Measurements from ENCODE around the gene MRPL11.
A peak's percentile ranks its signal among the peaks of the same experiment; 100 is the strongest.

The MRPL11 gene

DNA sequence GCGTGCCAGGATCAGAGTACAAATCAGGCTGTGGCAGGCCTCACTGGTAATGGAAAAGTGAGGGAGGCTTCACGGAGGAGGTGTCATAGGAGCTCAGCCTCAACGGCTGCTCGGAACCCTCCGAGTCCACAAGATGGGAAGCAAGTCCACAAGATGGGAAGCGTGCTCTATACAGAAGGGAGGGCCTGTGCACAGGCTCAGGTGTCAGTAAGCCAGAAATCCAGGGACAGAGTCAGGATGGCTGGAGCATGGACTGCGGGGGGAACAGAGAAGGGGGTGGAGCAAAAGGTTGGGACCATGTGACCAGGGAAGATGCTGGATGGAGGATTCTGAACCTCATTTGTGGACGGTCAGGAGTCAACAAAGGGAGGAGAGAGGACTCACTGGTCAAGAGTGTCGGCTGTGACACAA, 38.2 kb upstream of the MRPL11 start:
- TF ChIP-seq, protein P1, sequence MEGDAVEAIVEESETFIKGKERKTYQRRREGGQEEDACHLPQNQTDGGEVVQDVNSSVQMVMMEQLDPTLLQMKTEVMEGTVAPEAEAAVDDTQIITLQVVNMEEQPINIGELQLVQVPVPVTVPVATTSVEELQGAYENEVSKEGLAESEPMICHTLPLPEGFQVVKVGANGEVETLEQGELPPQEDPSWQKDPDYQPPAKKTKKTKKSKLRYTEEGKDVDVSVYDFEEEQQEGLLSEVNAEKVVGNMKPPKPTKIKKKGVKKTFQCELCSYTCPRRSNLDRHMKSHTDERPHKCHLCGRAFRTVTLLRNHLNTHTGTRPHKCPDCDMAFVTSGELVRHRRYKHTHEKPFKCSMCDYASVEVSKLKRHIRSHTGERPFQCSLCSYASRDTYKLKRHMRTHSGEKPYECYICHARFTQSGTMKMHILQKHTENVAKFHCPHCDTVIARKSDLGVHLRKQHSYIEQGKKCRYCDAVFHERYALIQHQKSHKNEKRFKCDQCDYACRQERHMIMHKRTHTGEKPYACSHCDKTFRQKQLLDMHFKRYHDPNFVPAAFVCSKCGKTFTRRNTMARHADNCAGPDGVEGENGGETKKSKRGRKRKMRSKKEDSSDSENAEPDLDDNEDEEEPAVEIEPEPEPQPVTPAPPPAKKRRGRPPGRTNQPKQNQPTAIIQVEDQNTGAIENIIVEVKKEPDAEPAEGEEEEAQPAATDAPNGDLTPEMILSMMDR (conservative IDR thresholded peaks at IDR 0.05) = no peak
- H3K27ac ChIP-seq = 0 out of 2 replicates have a peak overlapping the region, but pooled peaks have one; percentile 1

DNA sequence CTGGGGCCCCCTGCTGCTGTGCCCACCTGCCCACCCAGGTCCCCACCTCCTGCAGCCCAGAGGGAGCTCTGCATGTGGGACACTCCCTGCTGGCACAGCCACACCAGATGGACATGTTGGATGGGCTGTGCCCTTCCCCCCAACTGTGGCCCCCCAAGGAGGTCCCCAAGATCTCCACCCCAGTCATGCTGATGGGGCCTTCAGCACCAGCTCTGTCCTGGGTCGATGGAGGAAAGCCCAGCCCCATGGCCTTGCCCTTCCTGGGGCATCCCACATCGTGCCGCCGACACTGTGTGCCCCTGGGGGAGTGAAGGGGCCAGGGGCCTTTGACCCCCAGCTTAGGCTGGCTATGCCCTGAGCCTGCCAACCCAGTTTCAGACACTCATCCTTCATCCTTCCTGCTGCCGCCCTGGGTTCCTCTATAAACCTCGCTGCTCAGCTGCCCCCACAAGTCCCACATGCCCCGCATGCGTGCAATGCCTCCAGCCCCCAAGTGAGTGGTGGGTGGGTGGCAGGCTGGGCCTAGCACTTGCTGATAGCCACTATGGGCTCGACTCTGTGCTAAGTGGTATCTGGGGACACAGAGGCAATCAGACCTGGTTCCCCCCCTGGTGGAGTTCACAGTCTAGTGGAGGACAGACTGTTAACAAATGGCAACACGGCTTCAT, 37.7 kb upstream of the MRPL11 start:
- TF ChIP-seq, protein P1 (conservative IDR thresholded peaks at IDR 0.05) = no peak
- H3K27ac ChIP-seq = 0 out of 2 replicates have a peak overlapping the region, but pooled peaks have one; percentile 1

DNA sequence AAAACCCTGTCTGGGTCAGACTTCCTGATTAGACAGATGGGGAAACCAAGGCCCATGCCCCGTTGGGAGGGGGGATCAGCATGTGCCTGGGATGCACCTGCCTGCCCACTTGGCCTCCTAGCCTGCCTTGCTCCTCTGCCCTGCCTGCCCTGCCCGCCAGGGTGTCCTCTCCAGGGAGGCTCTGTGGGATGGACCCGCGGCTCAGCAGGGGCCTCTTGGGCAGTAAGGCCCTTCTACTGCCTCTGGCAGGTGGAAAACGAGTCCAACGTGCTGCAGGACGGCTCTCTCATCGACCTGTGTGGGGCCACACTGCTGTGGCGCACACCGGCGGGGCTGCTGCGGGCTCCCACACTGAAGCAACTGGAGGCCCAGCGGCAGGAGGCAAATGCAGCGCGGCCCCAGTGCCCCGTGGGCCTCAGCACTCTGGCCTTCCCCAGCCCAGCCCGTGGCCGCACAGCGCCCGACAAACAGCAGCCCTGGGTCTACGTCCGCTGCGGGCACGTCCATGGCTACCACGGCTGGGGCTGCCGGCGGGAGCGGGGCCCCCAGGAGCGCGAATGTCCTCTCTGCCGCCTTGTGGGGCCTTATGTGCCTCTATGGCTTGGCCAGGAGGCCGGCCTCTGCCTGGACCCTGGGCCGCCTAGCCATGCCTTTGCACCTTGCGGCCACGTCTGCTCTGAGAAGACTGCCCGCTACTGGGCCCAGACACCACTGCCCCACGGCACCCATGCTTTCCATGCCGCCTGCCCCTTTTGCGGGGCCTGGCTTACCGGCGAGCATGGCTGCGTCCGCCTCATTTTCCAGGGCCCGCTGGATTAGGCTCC, 36.9 kb upstream of the MRPL11 start:
- TF ChIP-seq, protein P1 (conservative IDR thresholded peaks at IDR 0.05) = no peak
- H3K27ac ChIP-seq = no peak overlapping the region

DNA sequence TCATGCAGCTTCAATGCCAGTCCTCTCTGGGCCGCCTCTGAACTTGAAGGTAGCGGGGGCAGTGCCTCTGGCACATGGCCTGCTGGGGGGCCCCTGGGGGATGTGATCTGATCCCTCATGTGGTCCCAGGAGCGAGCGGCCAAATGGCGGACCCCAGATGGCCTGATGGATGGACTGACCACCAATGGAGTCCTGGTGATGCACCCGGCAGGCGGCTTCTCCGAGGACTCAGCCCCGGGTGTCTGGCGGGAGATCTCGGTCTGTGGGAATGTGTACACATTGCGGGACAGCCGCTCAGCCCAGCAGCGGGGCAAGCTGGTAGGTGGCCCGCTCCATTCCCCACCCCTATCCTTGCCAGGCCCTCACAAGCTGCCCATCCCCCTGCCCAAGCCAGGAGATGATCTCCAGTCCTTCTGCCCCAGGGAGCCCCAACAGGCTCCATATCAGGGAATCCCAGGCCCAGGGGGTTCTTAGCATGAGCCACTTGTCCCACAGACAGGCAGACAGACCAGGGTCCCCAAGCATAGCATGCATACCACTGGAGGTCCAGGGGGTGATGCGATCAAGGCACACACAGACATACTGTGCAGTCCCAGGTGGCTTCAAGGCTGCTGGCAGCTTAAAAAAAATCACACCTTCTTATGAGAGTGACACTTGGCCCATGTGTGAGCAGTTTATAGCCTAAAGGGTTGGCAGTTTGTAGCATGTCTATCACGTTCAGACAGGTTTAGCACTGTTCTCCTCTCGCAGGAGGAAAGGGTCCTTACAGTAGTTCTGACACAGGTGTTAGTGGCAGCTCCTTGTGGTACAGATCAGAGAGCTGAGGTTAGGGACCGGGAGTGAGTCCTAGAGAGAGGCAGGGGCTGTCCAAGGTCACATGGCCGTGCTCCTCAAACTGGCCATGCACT, 35.2 kb upstream of the MRPL11 start:
- TF ChIP-seq, protein P1 (conservative IDR thresholded peaks at IDR 0.05) = no peak
- no peak overlapping the region for H3K27ac ChIP-seq

DNA sequence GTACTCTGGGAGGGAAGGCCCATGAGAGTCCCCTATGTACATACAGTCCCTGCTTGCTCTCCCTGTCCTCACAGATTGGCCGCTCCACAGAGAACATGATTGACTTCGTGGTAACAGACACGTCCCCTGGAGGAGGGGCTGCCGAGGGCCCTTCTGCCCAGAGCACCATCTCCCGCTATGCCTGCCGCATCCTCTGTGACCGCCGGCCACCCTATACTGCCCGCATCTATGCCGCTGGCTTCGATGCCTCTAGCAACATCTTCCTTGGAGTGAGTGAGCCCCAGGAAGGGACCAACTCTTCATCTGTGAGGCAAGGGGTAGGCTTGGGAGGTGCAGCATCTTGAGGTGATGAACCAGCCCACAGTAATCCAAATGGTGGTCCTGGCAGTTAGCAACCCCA, 34.5 kb upstream of the MRPL11 start:
- H3K27ac ChIP-seq = no peak overlapping the region
- TF ChIP-seq, protein P1 (conservative IDR thresholded peaks at IDR 0.05) = no peak

DNA sequence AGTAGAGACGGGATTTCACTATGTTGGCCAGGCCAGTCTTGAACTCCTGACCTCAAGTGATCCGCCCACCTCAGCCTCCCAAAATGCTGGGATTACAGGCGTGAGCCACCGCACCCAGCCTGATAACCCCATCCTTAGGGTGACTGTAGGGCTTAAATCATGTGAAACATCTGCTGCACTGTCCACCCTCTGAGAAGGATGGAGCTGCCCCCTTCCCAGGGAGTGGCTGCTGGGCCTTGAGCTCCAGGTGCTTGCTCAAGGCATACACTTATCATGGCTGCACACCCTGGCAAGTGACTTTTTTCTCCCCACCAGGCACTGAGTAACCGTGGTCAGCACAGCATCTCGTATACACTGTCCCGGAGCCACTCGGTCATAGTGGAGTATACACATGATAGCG, 33.4 kb upstream of the MRPL11 start:
- no peak overlapping the region for H3K27ac ChIP-seq
- TF ChIP-seq, protein P1 (conservative IDR thresholded peaks at IDR 0.05) = no peak

DNA sequence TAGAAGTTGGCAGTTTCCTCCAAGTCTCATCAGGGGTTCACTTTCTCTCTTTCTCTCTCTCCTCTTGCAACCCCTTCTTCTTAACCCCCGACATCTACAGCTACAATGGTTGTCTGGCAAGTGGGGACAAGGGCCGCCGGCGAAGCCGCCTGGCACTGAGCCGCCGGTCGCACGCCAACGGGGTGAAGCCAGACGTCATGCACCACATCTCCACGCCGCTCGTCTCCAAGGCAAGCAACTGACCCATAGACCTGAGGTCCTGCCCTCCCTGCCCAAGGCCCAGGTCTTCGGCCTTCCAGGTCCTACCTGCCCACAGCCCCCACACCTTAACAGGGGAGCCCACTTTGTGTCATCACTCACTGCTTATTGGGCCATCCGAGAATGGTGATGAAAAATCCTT, 32.5 kb upstream of the MRPL11 start:
- TF ChIP-seq, protein P1 (conservative IDR thresholded peaks at IDR 0.05) = no peak
- no peak overlapping the region for H3K27ac ChIP-seq

Data from VCaP (cell line).